HepG2 (cell line): Measurements from ENCODE around the gene MYOM1. TPM values are rescaled to one million over a fixed set of nuclear protein-coding genes. Genes with fewer than 3 reads are reported as not detected.

Experiments
- AKNA ChIP-seq: sonication (generic); formaldehyde crosslinking; IDR thresholded peaks from 2 replicates; pipeline ENCODE4 v1.4.0; 2020; ENCODE audit warnings: missing genetic modification reagents, borderline replicate concordance
- HDAC1 ChIP-seq: sonication (generic); formaldehyde crosslinking; IDR thresholded peaks from 2 replicates; pipeline ENCODE4 v1.5.1; 2020; ENCODE audit warnings: mild to moderate bottlenecking, missing genetic modification reagents
- KMT2A ChIP-seq: sonication (generic); formaldehyde crosslinking; IDR thresholded peaks from 2 replicates; pipeline ENCODE4 v1.4.0; 2020; ENCODE audit warnings: missing genetic modification reagents
- MNT ChIP-seq: fragments of 450-650 bp; IDR thresholded peaks from 2 replicates; pipeline ENCODE4 v1.6.1; 2016
- NR0B2 ChIP-seq: sonication (generic); formaldehyde crosslinking; IDR thresholded peaks from 2 replicates; pipeline ENCODE4 v1.4.0; 2020; ENCODE audit warnings: mild to moderate bottlenecking, missing genetic modification reagents
- REL ChIP-seq: sonication (generic); formaldehyde crosslinking; conservative IDR thresholded peaks from 2 replicates; pipeline ENCODE4 v1.8.0; 2022; ENCODE audit warnings: mild to moderate bottlenecking, missing genetic modification reagents, moderate library complexity
- REST ChIP-seq, 2 experiments: IDR thresholded peaks; 2 replicates each; pipeline ENCODE4 v1.6.1; 2011 to 2012; ENCODE audit warnings: low read length in 2 of 2, borderline replicate concordance in 1 of 2, low read depth in 1 of 2, mild to moderate bottlenecking in 1 of 2, moderate library complexity in 1 of 2
- RFXAP ChIP-seq: sonication (generic); formaldehyde crosslinking; IDR thresholded peaks from 2 replicates; pipeline ENCODE4 v1.4.0; 2020; ENCODE audit warnings: missing genetic modification reagents, borderline replicate concordance
- SRSF4 ChIP-seq: fragments of 200-400 bp; formaldehyde crosslinking; IDR thresholded peaks from one replicate; pipeline ENCODE4 v1.6.1; 2018; ENCODE audit warnings: mild to moderate bottlenecking, low read depth, low read length, moderate library complexity; ENCODE audit not compliant: poor library complexity, severe bottlenecking
- ZBTB37 ChIP-seq: sonication (generic); formaldehyde crosslinking; IDR thresholded peaks from 2 replicates; pipeline ENCODE4 v1.4.0; 2020; ENCODE audit warnings: mild to moderate bottlenecking, missing genetic modification reagents
- ZEB1 ChIP-seq: IDR thresholded peaks from 2 replicates; pipeline ENCODE4 v1.6.1; 2012; ENCODE audit warnings: mild to moderate bottlenecking, low read depth, inconsistent platforms; ENCODE audit not compliant: insufficient replicate concordance
- ZFP82 ChIP-seq: sonication (generic); formaldehyde crosslinking; IDR thresholded peaks from 2 replicates; pipeline ENCODE4 v1.5.1; 2020; ENCODE audit warnings: mild to moderate bottlenecking, missing genetic modification reagents, borderline replicate concordance
- ZKSCAN1 ChIP-seq: fragments of 150-350 bp; IDR thresholded peaks from 2 replicates; pipeline ENCODE4 v1.6.1; 2014; ENCODE audit warnings: low read length
- ZNF124 ChIP-seq: sonication (generic); formaldehyde crosslinking; IDR thresholded peaks from 2 replicates; pipeline ENCODE4 v1.4.0; 2020; ENCODE audit warnings: missing genetic modification reagents
- ZNF235 ChIP-seq: sonication (generic); formaldehyde crosslinking; IDR thresholded peaks from 2 replicates; pipeline ENCODE4 v1.8.1; 2023; ENCODE audit warnings: mild to moderate bottlenecking, missing genetic modification reagents, borderline replicate concordance
- polyA plus RNA-seq, 8 experiments: library from polyadenylated mRNA; depleted of rRNA in 3 of 8; stranded (reverse) in 7 of 8; unstranded in 1 of 8; fragments of >200 nt; fragmentation: Illumina TruSeq in 4 of 8; extraction: Trizol in 4 of 8; gene quantifications; 2 replicates each; pipeline versions ENCODE4 v1.2.1 to v1.2.3, GENCODE V29; 2011 to 2016; ENCODE audit warnings: low read depth in 4 of 8, missing spikeins in 1 of 8, mixed read lengths in 1 of 8; ENCODE audit not compliant: insufficient read depth in 1 of 8
- total RNA-seq, 5 experiments: library from RNA; depleted of rRNA; stranded (reverse); fragments of >200 nt; fragmentation: Illumina TruSeq; extraction: Trizol; gene quantifications; 2 replicates each; pipeline ENCODE4 v1.2.3, GENCODE V29; 2016; ENCODE audit warnings: low read depth in 1 of 5

Gene MYOM1
- total and polyA plus RNA-seq, 2 of the 13 experiments (the other 11 are each of a cell fraction or from before 2014, with no cell fraction given), result 0.46 to 0.98 TPM

GRCh38 chr18:3074087-3074486, 145.7 kb downstream of the MYOM1 start (continued):
- TF ChIP-seq NR0B2 (no peak), KMT2A (CRISPR knock-in tag) (no peak), AKNA (CRISPR knock-in tag) (no peak), ZBTB37 (CRISPR knock-in tag) (no peak), ZEB1 (no peak), REST (IDR thresholded peaks at IDR 0.05; ENCODE audit: borderline replicate concordance in 1 of 2, low read depth in 1 of 2, low read length in 2 of 2) (no peak), ZKSCAN1 (no peak), ZFP82 (no peak), HDAC1 (CRISPR knock-in tag) (peak; percentile 67; the same call in 1 of the 2 replicates), REL (CRISPR knock-in tag) (no peak), ZNF124 (no peak), MNT (no peak), SRSF4 (no peak), RFXAP (no peak), ZNF235 (CRISPR knock-in tag) (no peak)
